HCT116 (cell line): Measurements from ENCODE around the gene KLHL40. TPM values are rescaled to one million over a fixed set of nuclear protein-coding genes. Genes with fewer than 3 reads are reported as not detected.
A peak's percentile ranks its signal among the peaks of the same experiment; 100 is the strongest.

Source experiments
- ATAC-seq: fragments of 200-7000 bp; cut with Tn5 transposase; 2 replicates; pipeline ENCODE4 v1.9.1; 2020; ENCODE audit warnings: mild to moderate bottlenecking, moderate library complexity
- BruUV-seq: library from RNA; stranded (reverse); fragments of 400-500 nt; replicated peaks from 2 replicates; lab custom pipeline; 2021; lab: Mats Ljungman, UMichigan
- CTCF ChIA-PET: fragments of 300-600 bp; sonication (Branson Sonifier 250); formaldehyde crosslinking; loops from one replicate; lab custom pipeline; 2021; ENCODE audit warnings: antibody characterized with exemption; lab: Charles Lee
- POLR2A ChIA-PET: fragments of 300-600, 350-600 bp; sonication (Branson Sonifier 250); formaldehyde crosslinking; loops from one replicate; lab custom pipeline; 2021; ENCODE audit warnings: antibody characterized with exemption; lab: Charles Lee
- RAD21 ChIA-PET, 2 experiments: fragments of 300-600 bp; sonication (Branson Sonifier 250); formaldehyde crosslinking; loops; one replicate each; lab custom pipeline; 2023; ENCODE audit warnings: low total read pairs in 2 of 2; ENCODE audit not compliant: uncharacterized antibody in 2 of 2, unreplicated experiment in 2 of 2, low non-redundant PET in 1 of 2; lab: Charles Lee
- DNase-seq: peaks from one replicate; pipeline ENCODE4 v3.0.0-alpha.2; 2010; ENCODE audit warnings: low read depth, low spot score
- H2AFZ ChIP-seq: fragments of 200-600 bp; shearing (Covaris generic), sonication (generic); 2 replicates; pipeline ENCODE4 v1.6.1; 2017; ENCODE audit warnings: low read depth, mixed run types, mixed read lengths, antibody characterized with exemption, low read length; ENCODE audit not compliant: poor library complexity, severe bottlenecking
- H3K27ac ChIP-seq: 2 replicates; pipeline ENCODE4 v1.5.1; 2012; ENCODE audit warnings: low read depth, low read length
- H3K27me3 ChIP-seq: fragments of 200-600 bp; sonication (generic); 2 replicates; pipeline ENCODE4 v1.6.1; 2016; ENCODE audit warnings: mixed run types, low read length, mixed read lengths; ENCODE audit not compliant: insufficient read depth
- H3K36me3 ChIP-seq, 2 experiments: fragments of 200-500 bp in 1 of 2; fragments of 200-600 bp in 1 of 2; sonication (Bioruptor generic) in 1 of 2; sonication (generic) in 1 of 2; 2 replicates each; pipeline versions ENCODE4 v1.5.1 to v1.6.1; 2014 to 2016; ENCODE audit warnings: low read length in 2 of 2, inconsistent platforms in 1 of 2, mixed read lengths in 1 of 2, mixed run types in 1 of 2; ENCODE audit not compliant: insufficient read depth in 2 of 2, control insufficient read depth in 1 of 2
- H3K4me1 ChIP-seq, 2 experiments: fragments of 200-600 bp in 1 of 2; sonication (generic) in 1 of 2; 2 replicates each; pipeline versions ENCODE4 v1.5.1 to v1.6.1; 2012 to 2017; ENCODE audit warnings: low read length in 2 of 2, inconsistent platforms in 1 of 2, mild to moderate bottlenecking in 1 of 2, mixed read lengths in 1 of 2, mixed run types in 1 of 2, moderate library complexity in 1 of 2; ENCODE audit not compliant: insufficient read depth in 2 of 2, control insufficient read depth in 1 of 2
- H3K4me2 ChIP-seq: fragments of 200-600 bp; sonication (generic); 2 replicates; pipeline ENCODE4 v1.6.1; 2017; ENCODE audit warnings: mixed run types, low read length, mixed read lengths
- H3K4me3 ChIP-seq, 2 experiments: fragments of 200-600 bp in 1 of 2; sonication (generic) in 1 of 2; replicated peaks in 1 of 2; 2 replicates each; pipeline ENCODE4 v1.5.1; 2011 to 2016; ENCODE audit warnings: low read length in 2 of 2, control low read depth in 1 of 2, low read depth in 1 of 2, mild to moderate bottlenecking in 1 of 2, mixed read lengths in 1 of 2, mixed run types in 1 of 2
- H3K79me2 ChIP-seq: fragments of 200-600 bp; sonication (generic); 2 replicates; pipeline ENCODE4 v1.6.1; 2017; ENCODE audit warnings: mild to moderate bottlenecking, mixed run types, low read length, moderate library complexity, mixed read lengths; ENCODE audit not compliant: insufficient read depth
- H3K9ac ChIP-seq: fragments of 200-600 bp; sonication (generic); 2 replicates; pipeline ENCODE4 v1.6.1; 2016; ENCODE audit warnings: low read length, mixed read lengths
- H3K9me2 ChIP-seq: fragments of 200-600 bp; sonication (generic), shearing (Covaris generic); 2 replicates; pipeline ENCODE4 v1.6.1; 2017; ENCODE audit warnings: mixed run types, mild to moderate bottlenecking, moderate library complexity; ENCODE audit not compliant: insufficient read depth
- H3K9me3 ChIP-seq, 2 experiments: fragments of 200-500 bp in 1 of 2; fragments of 200-600 bp in 1 of 2; sonication (Bioruptor generic) in 1 of 2; sonication (generic) in 1 of 2; 2 replicates each; pipeline ENCODE4 v1.6.1; 2014 to 2017; ENCODE audit warnings: low read length in 2 of 2, mixed read lengths in 2 of 2, inconsistent platforms in 1 of 2, low read depth in 1 of 2, mild to moderate bottlenecking in 1 of 2, mixed run types in 1 of 2, moderate library complexity in 1 of 2; ENCODE audit not compliant: control insufficient read depth in 1 of 2, insufficient read depth in 1 of 2
- H4K20me1 ChIP-seq: fragments of 200-600 bp; sonication (generic), shearing (Covaris generic); 2 replicates; pipeline ENCODE4 v1.6.1; 2017; ENCODE audit warnings: mixed run types, mild to moderate bottlenecking, moderate library complexity; ENCODE audit not compliant: insufficient read depth
- intact Hi-C: fragments of 100-400 bp; cut with micrococcal nuclease; formaldehyde crosslinking; loops from 2 replicates; pipeline ENCODE4 v1.10.0; 2022
- total RNA-seq: library from RNA; stranded (reverse); gene quantifications from one replicate; pipeline ENCODE4 v1.2.1, GENCODE V29; 2021; ENCODE audit not compliant: unreplicated experiment
- TF ChIP-seq, protein P1 (sequence below): IDR thresholded peaks from 2 replicates; pipeline ENCODE4 v1.6.1; 2012; ENCODE audit warnings: low read depth
- TF ChIP-seq, protein P2 (sequence below), 3 experiments: fragments of 200-600 bp in 1 of 3; sonication (generic) in 1 of 3; IDR thresholded peaks in 2 of 3; conservative IDR thresholded peaks in 1 of 3; 2 replicates each; pipeline ENCODE4 v1.5.1; 2012 to 2017; ENCODE audit warnings: low read depth in 2 of 3, low read length in 2 of 3, antibody characterized with exemption in 1 of 3, borderline replicate concordance in 1 of 3, control low read depth in 1 of 3, mild to moderate bottlenecking in 1 of 3, mixed read lengths in 1 of 3, mixed run types in 1 of 3, moderate library complexity in 1 of 3; ENCODE audit not compliant: insufficient read depth in 1 of 3

The KLHL40 gene
- total RNA-seq, 1 experiment from 2014 or later = not detected

DNA sequence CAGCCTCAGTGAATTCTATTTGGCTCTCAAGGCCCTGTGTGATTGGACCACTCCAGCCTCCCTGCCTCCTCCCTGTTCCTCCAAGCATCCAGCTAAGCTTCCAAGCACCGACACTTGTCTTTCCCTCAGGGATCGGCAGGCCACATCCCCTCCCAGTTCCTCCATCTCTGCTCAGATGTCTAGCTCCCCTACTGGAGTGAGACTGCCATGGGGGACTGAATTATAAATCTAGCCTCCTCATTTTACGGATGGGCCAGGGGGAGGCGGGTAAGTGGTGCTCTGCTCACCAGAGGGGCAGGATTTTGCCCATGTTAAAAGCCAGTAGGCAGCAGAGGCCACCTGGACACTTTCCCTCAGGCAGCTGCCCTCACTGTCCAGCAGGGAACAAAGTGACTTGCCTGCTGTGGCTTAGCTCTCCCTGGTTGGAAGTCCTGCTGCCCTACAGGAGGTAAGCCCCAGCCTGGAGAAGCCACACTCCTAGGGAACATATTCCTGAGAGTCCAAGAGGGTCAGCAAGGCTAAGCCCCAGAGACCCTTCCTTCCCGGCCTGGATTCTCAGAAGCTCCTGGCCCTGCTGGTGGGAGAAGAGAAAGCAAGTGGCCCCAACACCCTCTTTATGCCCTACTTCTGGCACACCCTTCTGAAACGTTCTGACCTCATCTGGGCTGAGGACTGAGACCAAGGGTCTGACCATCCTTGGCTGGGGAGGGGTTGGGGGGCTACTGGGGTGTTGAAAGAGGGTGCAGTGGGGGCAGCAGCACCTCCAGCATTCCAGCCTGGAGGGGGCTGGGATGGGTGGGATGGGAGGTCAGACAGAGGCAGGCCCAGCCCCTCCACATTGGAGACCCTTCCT, 26.4 kb downstream of the KLHL40 start:
- Histone ChIP-seq H3K36me3 (no peaks in the 10 kb centered on the region), H3K9me2 (no peaks in the 10 kb centered on the region)
- intact Hi-C loops = no loop called here
- TF ChIP-seq, protein P1, sequence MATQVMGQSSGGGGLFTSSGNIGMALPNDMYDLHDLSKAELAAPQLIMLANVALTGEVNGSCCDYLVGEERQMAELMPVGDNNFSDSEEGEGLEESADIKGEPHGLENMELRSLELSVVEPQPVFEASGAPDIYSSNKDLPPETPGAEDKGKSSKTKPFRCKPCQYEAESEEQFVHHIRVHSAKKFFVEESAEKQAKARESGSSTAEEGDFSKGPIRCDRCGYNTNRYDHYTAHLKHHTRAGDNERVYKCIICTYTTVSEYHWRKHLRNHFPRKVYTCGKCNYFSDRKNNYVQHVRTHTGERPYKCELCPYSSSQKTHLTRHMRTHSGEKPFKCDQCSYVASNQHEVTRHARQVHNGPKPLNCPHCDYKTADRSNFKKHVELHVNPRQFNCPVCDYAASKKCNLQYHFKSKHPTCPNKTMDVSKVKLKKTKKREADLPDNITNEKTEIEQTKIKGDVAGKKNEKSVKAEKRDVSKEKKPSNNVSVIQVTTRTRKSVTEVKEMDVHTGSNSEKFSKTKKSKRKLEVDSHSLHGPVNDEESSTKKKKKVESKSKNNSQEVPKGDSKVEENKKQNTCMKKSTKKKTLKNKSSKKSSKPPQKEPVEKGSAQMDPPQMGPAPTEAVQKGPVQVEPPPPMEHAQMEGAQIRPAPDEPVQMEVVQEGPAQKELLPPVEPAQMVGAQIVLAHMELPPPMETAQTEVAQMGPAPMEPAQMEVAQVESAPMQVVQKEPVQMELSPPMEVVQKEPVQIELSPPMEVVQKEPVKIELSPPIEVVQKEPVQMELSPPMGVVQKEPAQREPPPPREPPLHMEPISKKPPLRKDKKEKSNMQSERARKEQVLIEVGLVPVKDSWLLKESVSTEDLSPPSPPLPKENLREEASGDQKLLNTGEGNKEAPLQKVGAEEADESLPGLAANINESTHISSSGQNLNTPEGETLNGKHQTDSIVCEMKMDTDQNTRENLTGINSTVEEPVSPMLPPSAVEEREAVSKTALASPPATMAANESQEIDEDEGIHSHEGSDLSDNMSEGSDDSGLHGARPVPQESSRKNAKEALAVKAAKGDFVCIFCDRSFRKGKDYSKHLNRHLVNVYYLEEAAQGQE = no peak
- TF ChIP-seq, protein P2, sequence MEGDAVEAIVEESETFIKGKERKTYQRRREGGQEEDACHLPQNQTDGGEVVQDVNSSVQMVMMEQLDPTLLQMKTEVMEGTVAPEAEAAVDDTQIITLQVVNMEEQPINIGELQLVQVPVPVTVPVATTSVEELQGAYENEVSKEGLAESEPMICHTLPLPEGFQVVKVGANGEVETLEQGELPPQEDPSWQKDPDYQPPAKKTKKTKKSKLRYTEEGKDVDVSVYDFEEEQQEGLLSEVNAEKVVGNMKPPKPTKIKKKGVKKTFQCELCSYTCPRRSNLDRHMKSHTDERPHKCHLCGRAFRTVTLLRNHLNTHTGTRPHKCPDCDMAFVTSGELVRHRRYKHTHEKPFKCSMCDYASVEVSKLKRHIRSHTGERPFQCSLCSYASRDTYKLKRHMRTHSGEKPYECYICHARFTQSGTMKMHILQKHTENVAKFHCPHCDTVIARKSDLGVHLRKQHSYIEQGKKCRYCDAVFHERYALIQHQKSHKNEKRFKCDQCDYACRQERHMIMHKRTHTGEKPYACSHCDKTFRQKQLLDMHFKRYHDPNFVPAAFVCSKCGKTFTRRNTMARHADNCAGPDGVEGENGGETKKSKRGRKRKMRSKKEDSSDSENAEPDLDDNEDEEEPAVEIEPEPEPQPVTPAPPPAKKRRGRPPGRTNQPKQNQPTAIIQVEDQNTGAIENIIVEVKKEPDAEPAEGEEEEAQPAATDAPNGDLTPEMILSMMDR (IDR thresholded peaks at IDR 0.05 in 2 of 3, conservative IDR thresholded peaks at IDR 0.05 in 1 of 3; ENCODE audit: borderline replicate concordance in 1 of 3, insufficient read depth in 1 of 3, low read depth in 2 of 3, low read length in 2 of 3) = peak in 2 of 3 experiments; percentile 17 to 25; a peak in 2 of 6 replicates
- TF ChIP-seq, all 23 proteins: peak for 1
- H4K20me1 ChIP-seq = no peaks in the 10 kb centered on the region
- no peaks in the 10 kb centered on the region for H3K4me1 ChIP-seq
- RAD21 ChIA-PET = no interaction called here
- H3K4me3 ChIP-seq = no peak overlapping the region
- no peak overlapping the region for H2AFZ ChIP-seq
- peak; percentile 84 for ATAC-seq
- H3K27ac ChIP-seq = no peak overlapping the region
- H3K27me3 ChIP-seq = no peaks in the 10 kb centered on the region
- CTCF ChIA-PET = no interaction called here
- DNase-seq = no peak
- no TSS peak for BruUV-seq
- no peak overlapping the region for H3K9ac ChIP-seq
- no peak overlapping the region for H3K4me2 ChIP-seq
- POLR2A ChIA-PET = interaction anchor here (1.1 kb wide), 1 partner anchor 12 kb away, joined by 3 read pairs; no protein-coding TSS in a partner anchor
- H3K9me3 ChIP-seq = no peaks in the 10 kb centered on the region
- no peaks in the 10 kb centered on the region for H3K79me2 ChIP-seq
